IMR-90 (cell line): ENCODE data around the gene ZNF416.

Source experiments
- CEBPB ChIP-seq: IDR thresholded peaks from 2 replicates; pipeline ENCODE4 v1.6.1; 2012; ENCODE audit warnings: low read depth, low read length, improper control_type of control experiment
- MXI1 ChIP-seq: IDR thresholded peaks from 2 replicates; pipeline ENCODE4 v1.6.1; 2012; ENCODE audit warnings: low read depth, mild to moderate bottlenecking, low read length, moderate library complexity, borderline replicate concordance
- POLR2A ChIP-seq: IDR thresholded peaks from 2 replicates; pipeline ENCODE4 v1.6.1; 2012; ENCODE audit warnings: mild to moderate bottlenecking, low read depth, low read length
- SMC3 ChIP-seq: fragments of 150-350 bp; IDR thresholded peaks from 2 replicates; pipeline ENCODE4 v1.6.1; 2016; ENCODE audit warnings: low read depth, mild to moderate bottlenecking, antibody characterized with exemption, low read length, moderate library complexity
- TF ChIP-seq, protein P1 (sequence below): conservative IDR thresholded peaks from 2 replicates; pipeline ENCODE4 v1.5.1; 2012; ENCODE audit warnings: mild to moderate bottlenecking, low read depth, low read length, improper control_type of control experiment

DNA sequence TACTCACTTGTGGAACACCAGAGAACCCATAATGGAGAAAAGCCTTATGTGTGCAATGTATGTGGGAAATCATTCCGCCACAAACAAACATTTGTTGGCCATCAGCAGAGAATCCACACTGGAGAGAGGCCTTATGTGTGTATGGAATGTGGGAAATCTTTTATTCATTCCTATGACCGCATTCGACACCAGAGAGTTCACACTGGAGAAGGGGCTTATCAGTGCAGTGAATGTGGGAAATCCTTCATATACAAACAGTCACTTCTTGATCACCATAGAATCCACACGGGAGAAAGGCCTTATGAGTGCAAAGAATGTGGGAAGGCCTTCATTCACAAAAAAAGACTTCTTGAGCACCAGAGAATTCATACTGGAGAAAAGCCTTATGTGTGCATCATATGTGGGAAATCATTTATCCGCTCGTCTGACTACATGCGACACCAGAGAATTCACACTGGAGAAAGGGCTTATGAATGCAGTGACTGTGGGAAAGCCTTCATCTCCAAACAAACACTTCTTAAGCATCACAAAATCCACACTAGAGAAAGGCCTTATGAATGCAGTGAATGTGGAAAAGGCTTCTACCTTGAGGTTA is 40.7 kb downstream of the ZNF416 start:
- no peak for TF ChIP-seq MXI1
- TF ChIP-seq, protein P1, sequence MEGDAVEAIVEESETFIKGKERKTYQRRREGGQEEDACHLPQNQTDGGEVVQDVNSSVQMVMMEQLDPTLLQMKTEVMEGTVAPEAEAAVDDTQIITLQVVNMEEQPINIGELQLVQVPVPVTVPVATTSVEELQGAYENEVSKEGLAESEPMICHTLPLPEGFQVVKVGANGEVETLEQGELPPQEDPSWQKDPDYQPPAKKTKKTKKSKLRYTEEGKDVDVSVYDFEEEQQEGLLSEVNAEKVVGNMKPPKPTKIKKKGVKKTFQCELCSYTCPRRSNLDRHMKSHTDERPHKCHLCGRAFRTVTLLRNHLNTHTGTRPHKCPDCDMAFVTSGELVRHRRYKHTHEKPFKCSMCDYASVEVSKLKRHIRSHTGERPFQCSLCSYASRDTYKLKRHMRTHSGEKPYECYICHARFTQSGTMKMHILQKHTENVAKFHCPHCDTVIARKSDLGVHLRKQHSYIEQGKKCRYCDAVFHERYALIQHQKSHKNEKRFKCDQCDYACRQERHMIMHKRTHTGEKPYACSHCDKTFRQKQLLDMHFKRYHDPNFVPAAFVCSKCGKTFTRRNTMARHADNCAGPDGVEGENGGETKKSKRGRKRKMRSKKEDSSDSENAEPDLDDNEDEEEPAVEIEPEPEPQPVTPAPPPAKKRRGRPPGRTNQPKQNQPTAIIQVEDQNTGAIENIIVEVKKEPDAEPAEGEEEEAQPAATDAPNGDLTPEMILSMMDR = no peak
- TF ChIP-seq POLR2A = no peak
- no peak for TF ChIP-seq SMC3
- TF ChIP-seq CEBPB = no peak
